RWPE2 (cell line): ENCODE data around the gene PSORS1C1.
"Not testable (repeated sequence)": the region's sequence is repeated elsewhere in the genome, so short reads cannot be mapped to it uniquely, and the experiment has no call there.

ENCODE experiments used
- ATAC-seq: fragments of 200-7000 bp; cut with Tn5 transposase; 3 replicates; pipeline ENCODE4 v1.9.1; 2021; ENCODE audit warnings: low read depth
- DNase-seq: peaks from one replicate; pipeline ENCODE4 v3.0.0-alpha.2; 2020; ENCODE audit warnings: low spot score
- H3K27ac ChIP-seq: fragments of 450-650 bp; 2 replicates; pipeline ENCODE4 v1.5.1; 2017; ENCODE audit warnings: mild to moderate bottlenecking; ENCODE audit not compliant: poor library complexity, severe bottlenecking
- H3K27me3 ChIP-seq: fragments of 250-450 bp; sonication (Bioruptor Pico); 2 replicates; pipeline ENCODE4 v1.5.1; 2021; ENCODE audit warnings: mild to moderate bottlenecking, moderate library complexity; ENCODE audit not compliant: insufficient read depth, poor library complexity, severe bottlenecking
- H3K36me3 ChIP-seq: fragments of 250-450 bp; sonication (Bioruptor Pico); 2 replicates; pipeline ENCODE4 v1.5.1; 2020; ENCODE audit warnings: low read depth, mild to moderate bottlenecking, moderate library complexity
- H3K4me1 ChIP-seq: fragments of 250-450 bp; sonication (Bioruptor Pico); 2 replicates; pipeline ENCODE4 v1.5.1; 2021; ENCODE audit warnings: mild to moderate bottlenecking, moderate library complexity; ENCODE audit not compliant: insufficient read depth, poor library complexity, severe bottlenecking
- H3K4me3 ChIP-seq: fragments of 250-450 bp; sonication (Bioruptor Pico); 2 replicates; pipeline ENCODE4 v1.5.1; 2021; ENCODE audit warnings: mild to moderate bottlenecking, moderate library complexity; ENCODE audit not compliant: severe bottlenecking
- H3K9me3 ChIP-seq: fragments of 250-450 bp; sonication (Bioruptor Pico); 2 replicates; pipeline ENCODE4 v1.5.1; 2021; ENCODE audit warnings: mild to moderate bottlenecking, moderate library complexity; ENCODE audit not compliant: severe bottlenecking
- TF ChIP-seq, protein P1 (sequence below): fragments of 450-650 bp; IDR thresholded peaks from one replicate; pipeline ENCODE4 v1.5.1; 2017; ENCODE audit warnings: mild to moderate bottlenecking, moderate library complexity; ENCODE audit not compliant: poor library complexity, severe bottlenecking

PSORS1C1 gene

DNA sequence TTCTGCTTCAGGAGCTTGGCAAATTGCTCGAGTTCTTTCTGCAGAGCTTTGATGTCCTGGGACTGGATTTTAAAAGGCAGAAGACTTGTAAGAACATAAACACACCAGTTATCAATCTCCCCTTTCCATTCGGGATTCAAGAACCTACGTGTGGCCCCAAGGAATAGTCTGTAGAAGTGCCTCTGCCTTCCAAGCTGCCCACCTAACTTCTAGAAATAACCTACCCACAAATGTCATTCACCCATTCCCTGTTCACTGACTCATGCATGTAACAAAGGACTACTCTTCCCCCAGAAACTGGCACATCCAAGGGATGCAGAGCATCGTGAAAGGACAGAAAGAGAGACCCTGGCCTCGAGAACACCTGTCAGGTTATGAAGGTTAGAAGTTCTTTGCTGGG, 51.4 kb downstream of the PSORS1C1 start:
- no peak overlapping the region for H3K4me3 ChIP-seq

DNA sequence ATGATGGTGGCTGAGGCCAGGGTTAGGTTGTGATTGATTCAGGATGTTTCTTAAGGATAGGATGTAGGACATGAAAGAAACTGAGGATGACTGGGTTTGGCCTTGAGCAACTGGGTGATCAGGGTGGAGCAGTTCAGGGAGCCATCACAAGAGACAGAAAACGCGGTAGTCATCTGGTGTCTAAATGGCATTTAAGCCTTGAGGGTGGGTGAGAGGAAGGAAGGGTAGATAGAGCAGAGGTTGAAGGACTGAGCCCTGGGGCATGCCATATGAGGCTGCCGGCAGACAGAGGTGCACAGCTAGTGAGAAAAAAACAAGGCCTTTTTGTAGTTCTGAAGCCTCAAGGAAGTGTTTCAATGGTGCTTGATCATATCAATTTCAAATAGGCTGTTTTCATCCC, 54.0 kb downstream of the PSORS1C1 start:
- DNase-seq (no peak), ATAC-seq (no peak)
- no peaks in the 10 kb centered on the region for H3K4me1 ChIP-seq
- no peaks in the 10 kb centered on the region for H3K9me3 ChIP-seq
- TF ChIP-seq, protein P1, sequence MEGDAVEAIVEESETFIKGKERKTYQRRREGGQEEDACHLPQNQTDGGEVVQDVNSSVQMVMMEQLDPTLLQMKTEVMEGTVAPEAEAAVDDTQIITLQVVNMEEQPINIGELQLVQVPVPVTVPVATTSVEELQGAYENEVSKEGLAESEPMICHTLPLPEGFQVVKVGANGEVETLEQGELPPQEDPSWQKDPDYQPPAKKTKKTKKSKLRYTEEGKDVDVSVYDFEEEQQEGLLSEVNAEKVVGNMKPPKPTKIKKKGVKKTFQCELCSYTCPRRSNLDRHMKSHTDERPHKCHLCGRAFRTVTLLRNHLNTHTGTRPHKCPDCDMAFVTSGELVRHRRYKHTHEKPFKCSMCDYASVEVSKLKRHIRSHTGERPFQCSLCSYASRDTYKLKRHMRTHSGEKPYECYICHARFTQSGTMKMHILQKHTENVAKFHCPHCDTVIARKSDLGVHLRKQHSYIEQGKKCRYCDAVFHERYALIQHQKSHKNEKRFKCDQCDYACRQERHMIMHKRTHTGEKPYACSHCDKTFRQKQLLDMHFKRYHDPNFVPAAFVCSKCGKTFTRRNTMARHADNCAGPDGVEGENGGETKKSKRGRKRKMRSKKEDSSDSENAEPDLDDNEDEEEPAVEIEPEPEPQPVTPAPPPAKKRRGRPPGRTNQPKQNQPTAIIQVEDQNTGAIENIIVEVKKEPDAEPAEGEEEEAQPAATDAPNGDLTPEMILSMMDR = no peak
- no peaks in the 10 kb centered on the region for H3K36me3 ChIP-seq
- H3K27ac ChIP-seq = no peak overlapping the region
- no peaks in the 10 kb centered on the region for H3K27me3 ChIP-seq
- no peak overlapping the region for H3K4me3 ChIP-seq

More for the DNA sequence above, 51.4 kb downstream of the PSORS1C1 start:
- no peak for DNase-seq
- H3K4me1 ChIP-seq = no peaks in the 10 kb centered on the region
- H3K9me3 ChIP-seq = no peaks in the 10 kb centered on the region
- ATAC-seq = no peak
- H3K27ac ChIP-seq = no peak overlapping the region
- no peaks in the 10 kb centered on the region for H3K27me3 ChIP-seq
- TF ChIP-seq, protein P1 = no peak
- peaks cover 19% of the 10 kb centered on the region; the same call in 1 of the 2 replicates for H3K36me3 ChIP-seq

DNA sequence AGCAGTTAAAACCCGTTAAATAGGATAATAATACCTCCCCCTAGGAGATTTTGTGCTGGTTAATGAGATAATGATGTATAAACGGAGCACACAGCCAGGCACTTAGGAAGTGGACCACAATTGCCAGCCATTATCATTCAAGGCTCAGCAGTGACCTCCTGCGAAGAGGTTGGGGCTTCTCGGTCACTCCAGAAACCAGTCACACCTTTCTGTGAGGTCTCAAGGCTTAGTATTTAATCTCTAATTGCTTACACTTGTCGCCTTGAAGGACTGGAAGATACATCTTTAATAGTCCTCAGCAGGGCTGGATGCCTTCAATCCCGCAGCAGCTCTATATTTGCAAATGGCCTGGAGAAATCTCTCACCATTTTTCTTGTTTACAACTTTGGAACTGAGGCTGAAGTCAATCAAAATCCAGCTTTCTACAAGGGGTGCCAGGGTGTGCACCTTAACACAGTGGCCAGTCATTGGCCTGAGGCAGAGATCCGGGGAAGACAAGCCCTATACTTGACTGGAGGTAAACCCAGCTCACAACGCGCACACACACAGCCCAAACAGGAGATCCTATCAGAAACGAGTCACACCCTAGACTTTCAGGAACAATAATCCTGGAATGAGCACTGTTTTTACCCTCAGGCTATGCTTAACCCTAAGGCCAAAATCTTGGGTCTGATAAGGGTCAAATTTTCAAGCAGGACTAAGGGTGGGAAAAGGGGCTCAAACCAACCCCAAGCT, 54.7 kb downstream of the PSORS1C1 start:
- H3K27ac ChIP-seq = no peak overlapping the region
- TF ChIP-seq, protein P1 = no peak
- DNase-seq = no peak
- no peaks in the 10 kb centered on the region for H3K27me3 ChIP-seq
- H3K9me3 ChIP-seq = no peaks in the 10 kb centered on the region
- no peaks in the 10 kb centered on the region for H3K4me1 ChIP-seq
- no peaks in the 10 kb centered on the region for H3K36me3 ChIP-seq
- ATAC-seq = 0 out of 3 replicates have a peak, but pooled peaks have one; percentile 40
- H3K4me3 ChIP-seq = no peak overlapping the region

DNA sequence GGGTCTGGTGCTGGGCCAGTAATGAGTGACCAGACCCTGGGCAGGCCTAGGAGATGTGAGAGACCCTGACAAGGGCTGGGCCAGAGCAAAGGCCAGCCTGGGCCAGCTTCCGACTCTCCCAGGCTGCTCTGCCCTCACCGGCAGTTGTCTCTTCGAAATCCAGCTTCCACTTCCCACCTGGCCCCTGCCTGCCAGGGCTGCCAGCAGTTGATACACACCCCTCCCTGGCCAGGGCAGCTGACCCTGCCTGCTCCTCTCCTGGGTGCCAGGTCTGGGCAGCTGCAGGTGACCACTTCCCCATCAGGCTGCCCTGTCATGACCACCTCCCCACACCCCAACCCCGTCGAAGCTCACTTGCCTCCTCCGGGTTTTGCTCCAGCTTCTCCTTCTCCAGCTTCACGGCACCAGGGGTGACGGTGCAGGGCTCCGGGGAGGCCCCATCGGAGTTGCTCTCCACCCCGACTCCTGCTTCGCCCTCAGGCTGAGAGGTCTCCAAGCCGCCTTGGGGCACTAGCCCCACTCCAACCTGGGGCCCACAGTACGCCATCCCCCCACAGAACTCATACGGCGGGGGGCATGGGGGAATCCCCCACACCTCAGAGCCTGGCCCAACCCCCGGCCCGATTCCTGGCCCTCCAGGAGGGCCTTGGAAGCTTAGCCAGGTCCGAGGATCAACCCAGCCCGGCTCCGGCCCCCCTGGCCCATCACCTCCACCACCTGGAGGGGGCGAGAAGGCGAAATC, 55.4 kb downstream of the PSORS1C1 start:
- not testable (repeated sequence) for ATAC-seq, H3K9me3 ChIP-seq, DNase-seq, H3K4me3 ChIP-seq, H3K27me3 ChIP-seq, H3K36me3 ChIP-seq, H3K27ac ChIP-seq, H3K4me1 ChIP-seq

DNA sequence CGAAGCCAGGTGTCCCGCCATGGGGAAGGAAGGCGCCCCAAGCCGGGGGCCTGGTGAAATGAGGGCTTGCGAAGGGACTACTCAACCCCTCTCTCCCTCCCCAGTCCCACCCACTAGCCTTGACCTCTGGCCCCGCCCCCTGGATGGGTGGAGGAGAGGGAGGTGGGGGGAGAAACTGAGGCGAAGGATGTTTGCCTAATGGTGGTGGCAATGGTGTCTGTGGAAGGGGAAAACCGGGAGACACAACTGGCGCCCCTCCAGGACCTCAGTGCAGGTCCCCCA, 55.9 kb downstream of the PSORS1C1 start, which contains the start of gene POU5F1:
POU5F1 (minus strand) TSS at position 83 of the 282 bp plus-strand sequence; CDS start at position 21, 62 bp downstream.
- Histone ChIP-seq H3K9me3 (no peaks in the 10 kb centered on the region), H3K4me3 (no peak within 1 kb of the TSS), H3K27ac (no peak within 1 kb of the TSS), H3K36me3 (no peaks in the 10 kb centered on the region), H3K4me1 (no peaks in the 10 kb centered on the region), H3K27me3 (no peaks in the 10 kb centered on the region)
- TF ChIP-seq, protein P1 = no peak
- no peak for ATAC-seq
- no peak for DNase-seq
